GM08714 (cell line): ENCODE data around the gene TRPM3.

Source experiments
- H3K4me3 ChIP-seq: fragments of 200-500 bp; sonication (Bioruptor generic); 2 replicates; pipeline ENCODE4 v1.5.1; 2014; ENCODE audit warnings: mild to moderate bottlenecking, low read length, inconsistent platforms
- ZNF274 ChIP-seq: IDR thresholded peaks from 2 replicates; pipeline ENCODE4 v1.6.1; 2012; ENCODE audit warnings: mild to moderate bottlenecking, low read depth, low read length

TRPM3 gene

GRCh38 chr9:70517926-70518610, 603.4 kb downstream of the TRPM3 start:
- H3K4me3 ChIP-seq: no peak overlapping the region
- TF ChIP-seq ZNF274: no peak

- no peak for TF ChIP-seq ZNF274
These were observed 607.1 kb downstream of the TRPM3 start for GRCh38 chr9:70514273-70514672.

GRCh38 chr9:70511858-70512257, 609.6 kb downstream of the TRPM3 start:
- no peak for TF ChIP-seq ZNF274
- H3K4me3 ChIP-seq: no peak overlapping the region

More at GRCh38 chr9:70514273-70514672, 607.1 kb downstream of the TRPM3 start:
- H3K4me3 ChIP-seq: no peak overlapping the region

GRCh38 chr9:70510157-70510770, 611.2 kb downstream of the TRPM3 start:
- no peak overlapping the region for H3K4me3 ChIP-seq
- TF ChIP-seq ZNF274: no peak

- H3K4me3 ChIP-seq: no peak overlapping the region
- no peak for TF ChIP-seq ZNF274
These were observed 615.3 kb downstream of the TRPM3 start for GRCh38 chr9:70506159-70506558.

- H3K4me3 ChIP-seq: no peak overlapping the region
- TF ChIP-seq ZNF274: no peak
These were observed 616.6 kb downstream of the TRPM3 start for GRCh38 chr9:70504834-70505233.

GRCh38 chr9:70502690-70503089, 618.7 kb downstream of the TRPM3 start:
- TF ChIP-seq ZNF274: no peak
- H3K4me3 ChIP-seq: no peak overlapping the region

GRCh38 chr9:70500793-70501192, 620.6 kb downstream of the TRPM3 start:
- no peak overlapping the region for H3K4me3 ChIP-seq
- TF ChIP-seq ZNF274: no peak

- TF ChIP-seq ZNF274: no peak
These were observed 621.8 kb downstream of the TRPM3 start for GRCh38 chr9:70499621-70500020.

GRCh38 chr9:70498866-70499265, 622.6 kb downstream of the TRPM3 start:
- no peak overlapping the region for H3K4me3 ChIP-seq
- TF ChIP-seq ZNF274: no peak

More at GRCh38 chr9:70499621-70500020, 621.8 kb downstream of the TRPM3 start:
- H3K4me3 ChIP-seq: no peak overlapping the region

GRCh38 chr9:70496244-70496643, 625.2 kb downstream of the TRPM3 start:
- no peak overlapping the region for H3K4me3 ChIP-seq
- TF ChIP-seq ZNF274: no peak

GRCh38 chr9:70495514-70495913, 625.9 kb downstream of the TRPM3 start:
- H3K4me3 ChIP-seq: no peak overlapping the region
- no peak for TF ChIP-seq ZNF274

- no peak for TF ChIP-seq ZNF274
These were observed 627.2 kb downstream of the TRPM3 start for GRCh38 chr9:70494221-70494620.

GRCh38 chr9:70493029-70493428, 628.4 kb downstream of the TRPM3 start:
- no peak overlapping the region for H3K4me3 ChIP-seq
- no peak for TF ChIP-seq ZNF274

More at GRCh38 chr9:70494221-70494620, 627.2 kb downstream of the TRPM3 start:
- no peak overlapping the region for H3K4me3 ChIP-seq

- no peak for TF ChIP-seq ZNF274
- H3K4me3 ChIP-seq: no peak overlapping the region
These were observed 629.1 kb downstream of the TRPM3 start for GRCh38 chr9:70492319-70492777.
